Activated CD4-positive, alpha-beta T cell treated with anti-CD3 and anti-CD28 coated beads, Interleukin-2, amount 10 ng/mL, durations not matched to agents 24 days and 14 days (primary cell): ENCODE data around the gene IL1A. TPM values are rescaled to one million over a fixed set of nuclear protein-coding genes. Genes with fewer than 3 reads are reported as not detected.
A peak's percentile ranks its signal among the peaks of the same experiment; 100 is the strongest.

Experiments used
- DNase-seq: peaks from one replicate; pipeline ENCODE4 v3.0.0; 2022
- H3K27ac Mint-ChIP-seq: one replicate; pipeline ENCODE4 v1.8.0; 2022; ENCODE audit warnings: mild to moderate bottlenecking, mixed read lengths
- H3K27me3 Mint-ChIP-seq: one replicate; pipeline ENCODE4 v1.8.0; 2022; ENCODE audit warnings: mixed read lengths
- H3K36me3 Mint-ChIP-seq: one replicate; pipeline ENCODE4 v1.8.0; 2022; ENCODE audit warnings: low read depth, mild to moderate bottlenecking, mixed read lengths
- H3K4me1 Mint-ChIP-seq: one replicate; pipeline ENCODE4 v1.8.0; 2021; ENCODE audit warnings: mixed read lengths
- H3K4me3 Mint-ChIP-seq: one replicate; pipeline ENCODE4 v1.8.0; 2022; ENCODE audit warnings: mild to moderate bottlenecking, moderate library complexity, mixed read lengths
- H3K9me3 Mint-ChIP-seq: one replicate; pipeline ENCODE4 v1.8.0; 2021; ENCODE audit warnings: mixed read lengths
- intact Hi-C: fragments of 100-400 bp; cut with micrococcal nuclease; formaldehyde crosslinking; loops from one replicate; pipeline ENCODE4 v1.15.1; 2023
- total RNA-seq: library from RNA; stranded (reverse); gene quantifications from 2 replicates; pipeline ENCODE4 v1.2.3, GENCODE V29; 2022

The IL1A gene
- total RNA-seq, 1 donor from 2014 or later = 10.2 TPM

GRCh38 chr2:112774536-112775285 is 9.6 kb downstream of the IL1A start:
- intact Hi-C loops = no loop called here

GRCh38 chr2:112773556-112773955 is 10.7 kb downstream of the IL1A start:
- Mint-ChIP-seq H3K4me1 (peaks cover 17% of the 10 kb centered on the region), H3K4me3 (no peak overlapping the region), H3K27ac (no peak overlapping the region), H3K9me3 (peaks cover 20% of the 10 kb centered on the region), H3K27me3 (peaks cover 25% of the 10 kb centered on the region), H3K36me3 (peaks cover 15% of the 10 kb centered on the region)
- no peak for DNase-seq
- intact Hi-C loops = no loop called here

More at GRCh38 chr2:112774536-112775285, 9.6 kb downstream of the IL1A start:
- peaks cover 30% of the 10 kb centered on the region for H3K27me3 Mint-ChIP-seq
- peaks cover 17% of the 10 kb centered on the region for H3K4me1 Mint-ChIP-seq
- H3K9me3 Mint-ChIP-seq = peaks cover 17% of the 10 kb centered on the region
- no peak for DNase-seq
- peaks cover 15% of the 10 kb centered on the region for H3K36me3 Mint-ChIP-seq
- no peak overlapping the region for H3K27ac Mint-ChIP-seq
- H3K4me3 Mint-ChIP-seq = no peak overlapping the region

- Mint-ChIP-seq H3K36me3 (peaks cover 15% of the 10 kb centered on the region), H3K4me3 (no peak overlapping the region), H3K27ac (no peak overlapping the region), H3K4me1 (peaks cover 21% of the 10 kb centered on the region), H3K9me3 (peaks cover 21% of the 10 kb centered on the region), H3K27me3 (peaks cover 20% of the 10 kb centered on the region)
- intact Hi-C loops = no loop called here
- no peak for DNase-seq
Measured at GRCh38 chr2:112772911-112773475, 11.3 kb downstream of the IL1A start.

DNA sequence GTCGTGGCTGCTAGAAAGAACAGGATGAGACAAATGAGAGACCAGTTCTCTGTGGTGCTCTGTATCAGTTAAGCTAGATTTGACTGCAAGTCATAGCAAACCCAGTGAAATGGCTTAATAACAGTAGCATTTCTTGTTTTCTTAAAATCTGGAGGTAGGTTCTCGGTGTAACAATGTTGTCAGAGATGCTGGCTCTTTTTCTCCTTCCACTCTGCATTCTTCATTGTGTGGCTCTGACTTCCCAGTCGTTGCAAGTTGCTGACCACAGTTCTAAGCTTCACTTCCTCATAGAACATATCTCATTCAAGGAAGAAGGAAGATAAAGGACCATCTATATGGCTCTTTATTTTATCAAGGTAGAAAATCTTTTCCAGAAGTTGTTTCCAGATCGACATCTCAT is 12.0 kb downstream of the IL1A start:
- Mint-ChIP-seq H3K4me1 (peaks cover 25% of the 10 kb centered on the region), H3K9me3 (peaks cover 26% of the 10 kb centered on the region), H3K36me3 (peaks cover 9% of the 10 kb centered on the region), H3K4me3 (no peak overlapping the region), H3K27ac (no peak overlapping the region), H3K27me3 (peaks cover 13% of the 10 kb centered on the region)
- intact Hi-C loops = no loop called here
- DNase-seq = no peak

- Mint-ChIP-seq H3K27me3 (peaks cover 8% of the 10 kb centered on the region), H3K36me3 (peaks cover 5% of the 10 kb centered on the region), H3K4me3 (no peak overlapping the region), H3K4me1 (peaks cover 25% of the 10 kb centered on the region), H3K9me3 (peaks cover 16% of the 10 kb centered on the region), H3K27ac (no peak overlapping the region)
- DNase-seq = no peak
- intact Hi-C loops = no loop called here
Measured at GRCh38 chr2:112768432-112768831, 15.9 kb downstream of the IL1A start.

DNA sequence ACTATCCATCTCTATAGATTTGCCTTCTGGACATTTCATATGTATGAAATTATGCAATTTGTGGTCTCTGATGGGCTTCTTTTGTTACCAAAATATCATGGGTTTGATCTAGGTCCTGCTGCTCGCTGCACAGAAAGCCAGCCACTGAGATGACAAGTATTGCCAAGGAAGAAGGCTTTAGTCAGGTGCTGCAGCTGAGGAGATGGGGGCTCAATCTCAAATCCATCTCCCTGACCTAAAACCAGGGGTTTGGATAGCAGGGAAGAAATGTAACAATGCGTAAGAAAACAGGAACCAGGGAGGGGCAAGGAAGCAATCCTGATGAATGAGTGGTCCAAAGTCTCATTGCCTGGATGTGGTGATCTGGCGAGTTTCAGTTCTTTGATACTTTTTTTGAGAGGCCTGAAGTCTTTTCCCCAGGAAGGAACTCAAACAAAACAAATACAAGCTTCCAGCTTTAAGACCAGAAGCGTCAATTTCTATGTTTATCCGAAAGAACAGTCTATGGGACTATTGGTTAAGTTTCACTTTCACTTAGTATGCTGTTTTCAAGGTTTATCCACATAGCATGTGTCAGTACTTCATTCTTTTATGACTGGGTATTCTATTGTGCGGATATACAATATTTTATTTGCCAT is 16.5 kb downstream of the IL1A start:
- intact Hi-C loops = no loop called here

DNA sequence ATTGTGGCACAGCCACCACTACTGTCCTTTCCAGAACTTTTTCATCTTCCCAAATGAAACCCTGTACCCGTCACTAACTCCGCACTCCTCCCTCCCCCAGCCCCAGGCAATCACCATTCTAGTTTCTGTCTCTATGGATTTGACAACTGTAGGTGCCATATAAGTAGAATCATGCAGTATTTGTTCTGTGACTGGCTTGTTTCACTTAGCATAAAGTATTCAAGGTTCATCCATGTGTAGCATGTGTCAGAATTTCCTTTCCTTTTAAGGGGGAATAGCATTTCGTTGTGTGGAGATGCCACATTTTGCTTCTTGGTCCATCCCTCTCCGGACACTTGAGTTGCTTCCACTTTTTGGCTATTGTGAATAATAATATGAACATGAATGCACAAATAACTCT is 19.0 kb downstream of the IL1A start:
- no peaks in the 10 kb centered on the region for H3K27me3 Mint-ChIP-seq

More for the DNA sequence above, 16.5 kb downstream of the IL1A start:
- H3K4me3 Mint-ChIP-seq = peak overlapping the region; percentile 18
- H3K4me1 Mint-ChIP-seq = peaks cover 30% of the 10 kb centered on the region
- peaks cover 16% of the 10 kb centered on the region for H3K9me3 Mint-ChIP-seq
- H3K36me3 Mint-ChIP-seq = peaks cover 8% of the 10 kb centered on the region
- H3K27me3 Mint-ChIP-seq = peaks cover 6% of the 10 kb centered on the region
- no peak for DNase-seq
- H3K27ac Mint-ChIP-seq = peak overlapping the region; percentile 25

GRCh38 chr2:112764071-112765044 is 19.9 kb downstream of the IL1A start, which contains the start of gene CKAP2L:
TSS of gene CKAP2L (minus strand) at chr2:112764609. CDS start at chr2:112764598, 11 bp downstream.
- DNase-seq = peak; percentile 99
- peaks cover 24% of the 10 kb centered on the region for H3K36me3 Mint-ChIP-seq

More for the DNA sequence above, 19.0 kb downstream of the IL1A start:
- peak; percentile 64 for DNase-seq
- H3K27ac Mint-ChIP-seq = peak overlapping the region; percentile 25
- H3K4me3 Mint-ChIP-seq = peak overlapping the region; percentile 92
- peaks cover 22% of the 10 kb centered on the region for H3K36me3 Mint-ChIP-seq
- intact Hi-C loops = loop anchor here (2.0 kb wide), 1 partner anchor 40 kb away; no protein-coding TSS in a partner anchor
- H3K9me3 Mint-ChIP-seq = peaks cover 13% of the 10 kb centered on the region
- H3K4me1 Mint-ChIP-seq = peaks cover 45% of the 10 kb centered on the region

DNA sequence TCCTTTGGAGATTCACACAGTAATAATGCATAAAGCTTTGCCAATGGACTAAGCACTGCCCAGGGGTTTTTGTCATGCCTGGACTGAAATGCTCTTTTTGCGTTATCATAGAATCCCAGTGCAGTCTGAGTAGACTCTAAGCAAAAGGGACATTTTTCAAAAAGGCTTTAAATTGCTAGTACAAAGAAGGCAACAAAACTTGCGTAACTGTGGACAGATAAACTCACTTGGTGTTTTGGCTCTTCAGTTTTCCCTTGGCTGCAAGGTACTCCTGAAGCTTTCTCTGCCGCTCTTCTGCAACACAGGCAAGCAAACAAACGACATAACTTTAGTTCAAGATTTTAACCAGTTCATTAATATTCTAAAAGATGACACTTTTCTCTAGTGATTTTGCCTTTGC is 22.0 kb downstream of the IL1A start:
- Mint-ChIP-seq H3K27ac (no peak overlapping the region), H3K27me3 (no peaks in the 10 kb centered on the region), H3K4me3 (peak overlapping the region; percentile 92), H3K9me3 (peaks cover 1% of the 10 kb centered on the region), H3K36me3 (peaks cover 35% of the 10 kb centered on the region), H3K4me1 (peaks cover 43% of the 10 kb centered on the region)
- DNase-seq = no peak
- intact Hi-C loops = no loop called here

More at GRCh38 chr2:112764071-112765044, 19.9 kb downstream of the IL1A start, which contains the start of gene CKAP2L:
- H3K4me3 Mint-ChIP-seq = peak within 1 kb of the TSS; percentile 92
- intact Hi-C loops = loop anchor here (1.0 to 2.0 kb wide), 4 partner anchors 14 to 119 kb away; partner anchors contain the start of gene SLC20A1
- H3K27me3 Mint-ChIP-seq = no peaks in the 10 kb centered on the region
- H3K4me1 Mint-ChIP-seq = peaks cover 47% of the 10 kb centered on the region
- H3K27ac Mint-ChIP-seq = peak within 1 kb of the TSS; percentile 93
- H3K9me3 Mint-ChIP-seq = peaks cover 13% of the 10 kb centered on the region

DNA sequence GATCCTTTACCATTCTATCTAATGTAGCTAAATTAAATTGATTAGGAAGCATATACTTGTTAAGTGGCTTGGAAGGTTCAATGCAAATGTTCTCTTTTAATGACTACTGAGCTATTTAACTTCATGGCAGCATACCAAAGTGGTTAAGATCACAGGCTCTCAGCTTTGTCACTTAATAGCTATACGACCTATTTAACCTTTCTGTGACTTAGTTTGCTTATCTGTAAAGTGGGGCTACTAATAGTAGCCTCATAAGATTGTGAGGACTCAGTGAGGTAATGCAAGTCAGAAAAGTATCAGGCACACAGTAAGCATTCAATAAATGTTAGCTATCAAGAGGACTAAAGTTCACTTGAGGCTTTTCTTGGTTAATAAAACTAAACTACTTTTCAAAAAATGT is 24.1 kb downstream of the IL1A start:
- intact Hi-C loops = no loop called here
- H3K27ac Mint-ChIP-seq = no peak overlapping the region
- no peaks in the 10 kb centered on the region for H3K9me3 Mint-ChIP-seq
- peaks cover 52% of the 10 kb centered on the region for H3K36me3 Mint-ChIP-seq
- peaks cover 48% of the 10 kb centered on the region for H3K4me1 Mint-ChIP-seq
- H3K27me3 Mint-ChIP-seq = no peaks in the 10 kb centered on the region
- H3K4me3 Mint-ChIP-seq = no peak overlapping the region
- DNase-seq = no peak

DNA sequence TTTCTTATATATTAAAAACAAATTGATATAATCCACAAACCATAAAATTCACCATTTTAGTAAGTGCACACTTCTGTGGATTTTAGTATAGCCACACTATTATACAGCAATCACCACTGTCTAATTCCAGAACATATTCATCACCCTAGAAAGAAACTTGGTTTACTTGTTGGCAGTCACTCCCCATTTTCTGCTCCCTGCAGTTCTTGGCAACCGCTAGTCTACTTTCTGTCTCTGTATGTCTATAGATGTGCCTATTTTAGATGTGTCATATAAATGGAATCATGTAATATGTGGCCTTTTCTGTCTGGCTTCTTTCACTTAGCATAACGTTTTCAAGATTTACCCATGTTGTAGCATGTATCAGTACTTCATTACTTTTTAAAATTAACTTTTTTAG is 25.6 kb downstream of the IL1A start:
- peaks cover 64% of the 10 kb centered on the region for H3K36me3 Mint-ChIP-seq
- no peak overlapping the region for H3K27ac Mint-ChIP-seq
- no peaks in the 10 kb centered on the region for H3K27me3 Mint-ChIP-seq
- no peak for DNase-seq
- peaks cover 56% of the 10 kb centered on the region for H3K4me1 Mint-ChIP-seq
- intact Hi-C loops = no loop called here
- H3K9me3 Mint-ChIP-seq = no peaks in the 10 kb centered on the region
- no peak overlapping the region for H3K4me3 Mint-ChIP-seq

DNA sequence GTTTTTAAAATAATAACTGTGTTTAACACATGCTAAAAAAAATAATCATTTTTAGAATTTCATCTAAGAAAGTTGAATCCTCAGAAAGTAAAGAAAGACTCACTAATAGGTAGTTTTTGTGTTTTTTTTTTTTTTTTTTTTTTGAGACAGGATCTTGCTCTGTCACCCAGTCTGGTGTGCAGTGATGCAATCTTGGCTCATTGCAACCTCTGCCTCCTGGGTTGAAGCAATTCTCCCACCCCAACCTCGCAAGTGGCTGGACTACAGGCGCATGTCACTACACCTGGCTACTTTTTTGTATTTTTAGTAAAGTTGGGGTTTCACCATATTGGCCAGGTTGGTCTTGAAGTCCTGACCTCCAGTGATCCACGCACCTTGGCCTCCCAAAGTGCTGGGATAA is 27.0 kb downstream of the IL1A start:
- Mint-ChIP-seq H3K27me3 (no peaks in the 10 kb centered on the region), H3K4me1 (peaks cover 47% of the 10 kb centered on the region), H3K4me3 (no peak overlapping the region), H3K27ac (no peak overlapping the region), H3K36me3 (peaks cover 63% of the 10 kb centered on the region), H3K9me3 (no peaks in the 10 kb centered on the region)
- intact Hi-C loops = no loop called here
- no peak for DNase-seq

DNA sequence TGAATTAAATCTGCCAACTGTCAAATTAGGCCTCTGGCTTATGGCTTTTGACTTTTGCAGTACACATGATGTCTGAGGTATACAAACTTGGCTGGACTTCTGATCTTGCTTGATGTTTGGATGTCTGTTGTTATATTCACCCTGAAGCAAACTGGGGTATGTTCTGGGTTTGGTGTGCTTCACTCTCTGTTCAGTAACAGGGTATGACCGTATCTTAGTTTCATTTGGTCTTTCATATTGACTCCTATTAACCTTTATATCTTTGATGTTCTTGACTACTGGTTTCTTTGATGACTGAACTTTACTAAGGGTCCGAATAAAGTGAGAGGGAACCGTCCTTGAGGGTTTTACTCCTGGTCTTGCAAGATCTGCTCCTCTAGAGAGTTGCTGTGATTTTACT is 28.1 kb downstream of the IL1A start:
- H3K27me3 Mint-ChIP-seq = no peaks in the 10 kb centered on the region
- no peaks in the 10 kb centered on the region for H3K9me3 Mint-ChIP-seq
- peak overlapping the region; percentile 34 for H3K27ac Mint-ChIP-seq
- H3K36me3 Mint-ChIP-seq = peaks cover 61% of the 10 kb centered on the region
- no peak overlapping the region for H3K4me3 Mint-ChIP-seq
- peaks cover 40% of the 10 kb centered on the region for H3K4me1 Mint-ChIP-seq
- intact Hi-C loops = no loop called here
- no peak for DNase-seq
